Middle frontal gyrus (tissue), 1 donor: Measurements from ENCODE around the gene ZNF500.

ENCODE experiments used
- DNase-seq: peaks from one replicate; pipeline ENCODE4 v3.0.0-alpha.2; 2015; ENCODE audit warnings: low spot score; ENCODE audit errors: extremely low spot score

The ZNF500 gene

GRCh38 chr16:4766875-4767628 is at the start of gene ZNF500:
ZNF500 (minus strand) TSS chr16:4767162; CDS start chr16:4765978, 1,184 bp downstream.
- DNase-seq, result peak; percentile 95

DNA sequence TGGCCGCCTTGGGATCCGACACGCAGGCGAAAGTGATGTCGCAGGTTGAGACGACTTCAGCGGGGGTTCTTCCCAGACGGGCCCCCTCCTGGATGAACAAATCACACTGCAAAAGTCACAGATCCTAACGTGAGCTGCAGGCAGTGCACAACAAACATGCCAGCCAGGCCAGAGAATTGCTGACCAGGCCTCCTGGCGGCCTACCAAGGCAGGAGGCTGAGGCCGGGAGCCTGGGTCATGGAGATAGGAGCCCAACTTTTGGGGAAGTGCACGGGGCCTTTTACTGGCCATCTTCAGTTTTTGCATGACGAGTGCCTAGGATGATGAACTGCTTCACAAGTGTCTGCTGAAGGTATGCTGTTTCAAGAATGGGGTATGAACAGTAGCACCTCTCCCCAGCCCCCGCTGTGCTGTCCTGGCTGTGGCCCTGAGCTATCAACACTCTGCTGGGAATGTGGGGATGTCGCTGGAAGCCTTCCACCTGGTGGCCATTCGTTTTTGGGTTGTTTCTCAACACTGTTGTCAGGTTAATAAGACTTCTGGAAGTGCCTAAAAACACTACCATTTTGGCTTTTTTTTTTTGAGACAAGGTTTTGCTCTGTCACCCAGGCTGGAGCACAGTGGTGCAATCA is 47.7 kb upstream of the ZNF500 start:
- DNase-seq, result no peak

DNA sequence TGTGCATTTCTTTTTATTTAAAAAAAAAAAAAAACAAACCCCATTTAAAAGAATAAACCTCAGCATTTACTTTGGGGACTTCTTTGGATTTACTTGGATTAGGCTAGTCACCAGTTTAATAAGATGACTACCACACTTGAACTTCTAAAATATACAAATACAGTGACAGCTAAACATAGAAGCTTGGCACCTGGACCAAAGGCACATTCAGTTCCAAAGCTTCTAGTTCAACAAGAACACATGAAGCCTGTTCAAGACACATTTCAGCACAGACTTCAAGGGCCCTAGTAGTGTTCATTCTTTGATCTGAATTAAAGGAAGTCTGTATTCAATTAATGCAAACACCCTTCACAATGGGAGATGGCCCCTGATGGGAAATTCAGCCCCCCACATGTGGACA is 47.1 kb upstream of the ZNF500 start:
- no peak for DNase-seq

DNA sequence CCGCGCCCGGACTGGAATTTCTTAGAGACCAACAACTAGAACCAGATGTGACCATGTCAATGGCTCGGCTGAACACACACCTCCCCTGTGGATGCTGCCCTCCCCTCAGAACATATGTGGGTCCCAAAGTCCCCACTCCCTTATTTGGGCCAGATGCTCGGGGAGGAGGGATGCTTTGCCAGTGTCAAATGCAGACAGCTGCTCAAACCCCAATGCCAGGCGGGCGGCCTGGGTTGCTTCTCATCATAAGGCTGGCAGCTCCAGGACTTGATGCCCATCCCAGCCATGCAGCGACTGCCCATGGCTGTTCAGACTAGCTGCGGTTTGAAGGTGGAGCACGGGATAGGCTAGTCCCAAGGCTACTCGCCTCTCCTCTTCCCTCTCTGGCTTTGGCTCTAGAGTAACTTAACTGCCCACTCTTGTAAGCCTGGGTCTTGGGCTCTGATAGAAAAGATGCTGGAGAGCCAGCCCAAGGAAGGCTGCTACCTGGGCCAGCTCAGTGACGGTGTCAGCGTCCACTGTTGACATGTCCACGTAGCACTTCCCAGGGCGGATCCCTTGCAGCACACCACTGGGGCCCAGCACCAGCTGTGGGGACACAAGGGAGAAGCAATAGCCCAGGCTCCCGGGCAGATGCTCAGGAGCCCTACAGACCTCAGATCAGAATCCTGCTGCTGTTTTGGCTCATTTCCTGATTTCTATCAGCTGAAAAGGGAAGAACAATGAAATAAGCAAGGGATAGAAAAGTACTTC is 46.5 kb upstream of the ZNF500 start:
- DNase-seq, result no peak

GRCh38 chr16:4811773-4812172 is 44.8 kb upstream of the ZNF500 start:
- no peak for DNase-seq

DNA sequence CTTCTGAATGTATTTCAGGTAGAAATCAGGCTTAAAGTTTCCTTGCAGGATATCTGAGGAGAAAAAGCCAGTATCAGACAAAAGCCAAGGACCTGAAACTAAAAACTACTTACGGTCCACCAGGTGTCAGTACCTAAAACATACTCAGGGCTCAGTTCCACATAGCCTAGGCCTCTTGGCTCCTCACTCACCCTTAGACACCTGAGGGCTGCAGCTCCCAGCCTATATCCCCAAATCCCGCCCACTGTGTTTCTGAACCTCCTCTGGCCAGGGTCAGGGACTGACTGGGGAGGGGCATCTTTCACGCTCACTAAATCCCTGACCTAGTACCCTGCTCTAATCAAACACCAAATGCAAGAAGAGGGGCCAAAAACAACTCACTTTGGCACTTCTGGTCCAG is 44.3 kb upstream of the ZNF500 start:
- no peak for DNase-seq

DNA sequence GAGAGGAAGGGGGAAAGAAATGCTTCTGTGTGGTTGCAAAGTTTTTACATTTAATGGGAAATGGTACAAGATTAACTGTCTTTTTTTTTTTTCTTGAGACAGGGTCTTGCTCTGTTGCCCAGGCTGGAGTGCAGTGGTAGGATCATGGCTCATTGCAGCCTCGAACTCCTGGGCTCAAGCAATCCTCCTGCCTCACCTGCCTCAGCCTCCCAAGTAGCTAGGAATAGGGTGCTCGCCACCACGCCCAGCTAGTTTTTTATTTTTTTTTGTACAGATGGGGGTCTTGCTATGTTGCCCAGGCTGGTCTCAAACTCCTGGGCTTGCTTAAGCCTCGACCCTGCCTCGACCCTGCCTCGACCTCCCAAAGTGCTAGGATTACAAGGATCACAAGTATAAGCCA is 39.3 kb upstream of the ZNF500 start:
- no peak for DNase-seq

GRCh38 chr16:4805231-4805630 is 38.3 kb upstream of the ZNF500 start:
- no peak for DNase-seq

DNA sequence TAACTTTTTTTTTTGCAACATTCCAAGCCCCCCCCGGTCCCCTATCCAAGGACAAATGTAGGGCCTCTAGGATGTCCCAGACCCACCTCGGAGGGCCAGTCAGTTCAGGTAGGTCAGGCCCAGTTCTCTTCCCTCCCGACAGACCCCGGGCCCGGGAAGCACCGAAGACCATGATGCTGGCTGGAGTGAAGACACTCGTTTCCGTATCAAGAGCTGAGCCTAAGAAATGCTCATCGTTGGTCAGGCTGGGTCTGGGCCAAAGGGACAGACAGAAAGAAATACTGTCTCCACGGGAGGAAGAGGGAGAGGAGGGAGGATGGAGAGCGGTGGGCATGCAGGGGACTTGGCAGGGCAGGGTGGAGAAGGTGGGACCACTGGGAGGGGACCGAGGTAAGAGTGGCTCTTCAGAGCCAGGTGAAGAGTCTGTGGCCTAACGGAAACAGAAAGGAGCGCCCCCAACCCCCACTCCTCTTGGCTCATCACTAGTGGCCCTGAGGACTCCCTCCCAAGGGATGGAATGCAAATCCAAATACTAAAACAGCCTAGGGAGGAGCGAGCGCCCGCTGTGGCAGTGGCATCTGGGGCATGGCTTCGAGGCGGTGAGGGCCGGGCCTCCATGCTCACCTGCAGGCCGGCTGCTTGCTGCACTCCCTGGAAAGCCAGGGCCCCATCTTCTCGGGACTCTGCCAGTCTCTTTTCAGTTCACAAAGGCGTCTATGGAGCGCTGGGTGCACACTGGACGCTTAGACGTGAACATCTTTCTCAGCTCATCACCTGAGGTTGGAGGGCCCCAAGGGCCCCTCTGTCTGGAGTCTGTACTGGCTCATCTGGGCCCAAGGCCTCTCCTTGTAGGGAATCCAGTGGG is 37.2 kb upstream of the ZNF500 start:
- no peak for DNase-seq

- DNase-seq, result no peak
Measured at GRCh38 chr16:4803401-4803844, 36.5 kb upstream of the ZNF500 start.

DNA sequence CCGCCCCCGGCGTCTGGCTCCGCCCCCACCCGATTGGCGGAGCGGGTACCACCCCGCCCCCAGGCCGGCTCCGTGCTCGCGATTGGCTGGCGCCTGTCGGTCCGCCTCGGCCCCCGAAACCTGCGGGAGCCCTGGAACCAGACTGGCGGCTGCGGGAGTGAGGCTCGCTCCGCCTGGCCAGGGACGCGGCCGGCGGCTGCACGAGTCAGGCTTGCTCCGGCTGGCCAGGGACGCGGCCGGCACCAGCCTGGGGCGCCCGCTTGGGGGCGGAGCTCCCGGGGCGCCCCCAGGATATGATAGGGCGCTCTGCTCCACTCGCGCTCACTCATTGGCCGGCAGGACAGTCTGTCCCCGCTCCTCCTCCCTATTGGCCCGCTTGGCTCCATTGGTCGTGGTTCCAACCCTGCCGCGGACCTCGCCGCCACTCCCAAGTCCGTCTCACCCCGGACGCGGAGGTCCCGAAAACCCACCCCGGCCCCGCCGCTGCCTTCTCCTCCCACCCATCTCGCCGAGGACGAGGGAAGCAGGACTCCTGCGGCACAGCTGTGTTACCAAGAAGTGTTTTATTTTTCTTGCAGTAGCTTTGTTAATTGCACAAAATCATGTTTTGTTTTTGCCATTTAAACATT is 35.8 kb upstream of the ZNF500 start:
- peak; percentile 88 for DNase-seq

GRCh38 chr16:4801962-4802658 is 35.1 kb upstream of the ZNF500 start, which contains the start of gene ROGDI:
ROGDI (minus strand) TSS chr16:4802633; CDS start chr16:4802571, 62 bp downstream.
- peak; percentile 5 for DNase-seq

GRCh38 chr16:4801051-4801961 is 34.3 kb upstream of the ZNF500 start:
- no peak for DNase-seq

GRCh38 chr16:4800290-4801041 is 33.5 kb upstream of the ZNF500 start:
- peak; percentile 76 for DNase-seq

GRCh38 chr16:4799171-4799855 is 32.4 kb upstream of the ZNF500 start:
- DNase-seq, result no peak

GRCh38 chr16:4798456-4798855 is 31.5 kb upstream of the ZNF500 start:
- DNase-seq, result no peak

- DNase-seq, result no peak
Measured at GRCh38 chr16:4797805-4798252, 30.9 kb upstream of the ZNF500 start.
